ENCODE measurements around the gene CTIF. TPM values are rescaled to one million over a fixed set of nuclear protein-coding genes. Genes with fewer than 3 reads are reported as not detected.
A peak's percentile ranks its signal among the peaks of the same experiment; 100 is the strongest.

CTIF gene
- total and polyA plus RNA-seq, 2 donors (not counting 1 experiment from before 2014, with no cell fraction given), result 27.2 to 28.1 TPM

- H3K9ac ChIP-seq (ENCODE audit: insufficient read depth, low read length), result no peak overlapping the region
- H3K27ac ChIP-seq (ENCODE audit: insufficient read depth, low read length), result no peak overlapping the region
- no peaks in the 10 kb centered on the region for H3K79me2 ChIP-seq (ENCODE audit: control insufficient read depth, insufficient read depth, low read length)
- H4K20me1 ChIP-seq (ENCODE audit: control insufficient read depth, extremely low read depth, insufficient read depth, low read length), result no peaks in the 10 kb centered on the region
- no peaks in the 10 kb centered on the region for H3K27me3 ChIP-seq (ENCODE audit: control insufficient read depth, insufficient read depth, low read length)
- no peaks in the 10 kb centered on the region for H3K4me1 ChIP-seq (ENCODE audit: control insufficient read depth, extremely low read depth, insufficient read depth, low read length)
- DNase-seq (ENCODE audit: low read depth in 2 of 2), result peak in 1 of 2 donors; percentile 37
- no peak overlapping the region for H3K4me2 ChIP-seq (ENCODE audit: extremely low read depth, insufficient read depth, low read length)
- no peak overlapping the region for H3K4me3 ChIP-seq (replicated peaks in 1 of 4; ENCODE audit: control extremely low read depth in 1 of 4, insufficient read depth in 1 of 4, low read depth in 3 of 4, low read length in 4 of 4)
- no peak overlapping the region for H2AFZ ChIP-seq (ENCODE audit: low read length)
- no peak for TF ChIP-seq CTCF (conservative IDR thresholded peaks at IDR 0.05 in 1 of 2, IDR thresholded peaks at IDR 0.05 in 1 of 2; ENCODE audit: low read depth in 1 of 2, low read length in 2 of 2)
- TF ChIP-seq EZH2 (IDR thresholded peaks at IDR 0.05; ENCODE audit: low read length, missing control alignments), result no peak
- H3K9me3 ChIP-seq (ENCODE audit: control insufficient read depth, insufficient read depth, low read depth, low read length), result no peaks in the 10 kb centered on the region
- peaks cover 11% of the 10 kb centered on the region for H3K36me3 ChIP-seq (ENCODE audit: control insufficient read depth, insufficient read depth, low read length)
These were observed 251.5 kb downstream of the CTIF start for GRCh38 chr18:48790226-48790863.

- Histone ChIP-seq H3K79me2 (ENCODE audit: control insufficient read depth, insufficient read depth, low read length) (no peaks in the 10 kb centered on the region), H3K27me3 (ENCODE audit: control insufficient read depth, insufficient read depth, low read length) (no peaks in the 10 kb centered on the region), H3K27ac (ENCODE audit: insufficient read depth, low read length) (no peak overlapping the region), H3K9ac (ENCODE audit: insufficient read depth, low read length) (no peak overlapping the region), H4K20me1 (ENCODE audit: control insufficient read depth, extremely low read depth, insufficient read depth, low read length) (no peaks in the 10 kb centered on the region), H3K4me3 (replicated peaks in 1 of 4; ENCODE audit: control extremely low read depth in 1 of 4, insufficient read depth in 1 of 4, low read depth in 3 of 4, low read length in 4 of 4) (no peak overlapping the region), H3K4me1 (ENCODE audit: control insufficient read depth, extremely low read depth, insufficient read depth, low read length) (no peaks in the 10 kb centered on the region), H2AFZ (ENCODE audit: low read length) (no peak overlapping the region), H3K4me2 (ENCODE audit: extremely low read depth, insufficient read depth, low read length) (no peak overlapping the region), H3K9me3 (ENCODE audit: control insufficient read depth, insufficient read depth, low read depth, low read length) (no peaks in the 10 kb centered on the region), H3K36me3 (ENCODE audit: control insufficient read depth, insufficient read depth, low read length) (peaks cover 11% of the 10 kb centered on the region)
- TF ChIP-seq CTCF (conservative IDR thresholded peaks at IDR 0.05 in 1 of 2, IDR thresholded peaks at IDR 0.05 in 1 of 2; ENCODE audit: low read depth in 1 of 2, low read length in 2 of 2) (no peak), EZH2 (IDR thresholded peaks at IDR 0.05; ENCODE audit: low read length, missing control alignments) (no peak)
- DNase-seq (ENCODE audit: low read depth in 2 of 2), result no peak
These were observed 252.2 kb downstream of the CTIF start for GRCh38 chr18:48790869-48791635.

- no peak overlapping the region for H3K4me2 ChIP-seq (ENCODE audit: extremely low read depth, insufficient read depth, low read length)
- no peak overlapping the region for H2AFZ ChIP-seq (ENCODE audit: low read length)
- no peak overlapping the region for H3K9ac ChIP-seq (ENCODE audit: insufficient read depth, low read length)
- H3K79me2 ChIP-seq (ENCODE audit: control insufficient read depth, insufficient read depth, low read length), result no peaks in the 10 kb centered on the region
- peaks cover 13% of the 10 kb centered on the region for H3K36me3 ChIP-seq (ENCODE audit: control insufficient read depth, insufficient read depth, low read length)
- no peaks in the 10 kb centered on the region for H4K20me1 ChIP-seq (ENCODE audit: control insufficient read depth, extremely low read depth, insufficient read depth, low read length)
- H3K4me1 ChIP-seq (ENCODE audit: control insufficient read depth, extremely low read depth, insufficient read depth, low read length), result no peaks in the 10 kb centered on the region
- H3K4me3 ChIP-seq (replicated peaks in 1 of 4; ENCODE audit: control extremely low read depth in 1 of 4, insufficient read depth in 1 of 4, low read depth in 3 of 4, low read length in 4 of 4), result no peak overlapping the region
- H3K27me3 ChIP-seq (ENCODE audit: control insufficient read depth, insufficient read depth, low read length), result no peaks in the 10 kb centered on the region
- DNase-seq (ENCODE audit: low read depth in 2 of 2), result no peak
- no peak overlapping the region for H3K27ac ChIP-seq (ENCODE audit: insufficient read depth, low read length)
- no peaks in the 10 kb centered on the region for H3K9me3 ChIP-seq (ENCODE audit: control insufficient read depth, insufficient read depth, low read depth, low read length)
- no peak for TF ChIP-seq CTCF (conservative IDR thresholded peaks at IDR 0.05 in 1 of 2, IDR thresholded peaks at IDR 0.05 in 1 of 2; ENCODE audit: low read depth in 1 of 2, low read length in 2 of 2)
- TF ChIP-seq EZH2 (IDR thresholded peaks at IDR 0.05; ENCODE audit: low read length, missing control alignments), result no peak
These were observed 252.8 kb downstream of the CTIF start for GRCh38 chr18:48791636-48792105.
